ENCODE data around the gene ADCY7.

DNA sequence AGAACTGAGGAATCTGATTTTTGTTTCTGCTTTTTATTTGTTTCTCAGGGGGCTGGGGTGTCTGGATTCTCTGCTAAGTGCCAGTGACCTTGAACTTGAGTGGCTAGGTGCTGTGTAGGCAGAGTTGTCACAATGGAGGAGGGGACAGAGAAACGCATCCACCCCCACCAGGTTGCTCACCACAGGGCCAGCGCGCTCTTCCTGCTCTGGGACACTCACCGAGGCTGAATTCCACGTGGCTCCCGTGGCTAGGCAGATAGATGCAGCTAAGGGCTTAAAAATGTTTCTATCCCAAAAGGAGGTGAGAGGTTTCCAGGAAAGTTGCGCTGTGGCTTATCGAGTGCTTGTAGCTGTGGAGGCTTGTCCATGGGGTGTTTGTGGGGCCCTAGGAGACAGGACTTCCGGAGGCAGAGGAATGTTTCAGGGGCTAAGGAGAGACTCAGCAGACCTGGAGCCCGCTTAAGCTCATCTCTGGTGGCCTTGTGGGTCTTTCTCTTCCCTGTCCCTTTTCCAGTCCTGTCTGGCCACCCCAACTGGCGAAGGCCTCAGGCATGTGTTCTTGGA is 36.8 kb downstream of the ADCY7 start:
- TF ChIP-seq CTCF (IDR thresholded peaks at IDR 0.05) = no peak
- TF ChIP-seq POLR2A (IDR thresholded peaks at IDR 0.05) = no peak
